GM18511 (cell line): ENCODE results near the gene MED12L.

Experiments
- ATAC-seq: cut with Tn5 transposase; IDR thresholded peaks from one replicate; pipeline ENCODE4 v1.9.1; 2021; ENCODE audit warnings: mild to moderate bottlenecking, moderate library complexity; ENCODE audit not compliant: unreplicated experiment

MED12L gene

DNA sequence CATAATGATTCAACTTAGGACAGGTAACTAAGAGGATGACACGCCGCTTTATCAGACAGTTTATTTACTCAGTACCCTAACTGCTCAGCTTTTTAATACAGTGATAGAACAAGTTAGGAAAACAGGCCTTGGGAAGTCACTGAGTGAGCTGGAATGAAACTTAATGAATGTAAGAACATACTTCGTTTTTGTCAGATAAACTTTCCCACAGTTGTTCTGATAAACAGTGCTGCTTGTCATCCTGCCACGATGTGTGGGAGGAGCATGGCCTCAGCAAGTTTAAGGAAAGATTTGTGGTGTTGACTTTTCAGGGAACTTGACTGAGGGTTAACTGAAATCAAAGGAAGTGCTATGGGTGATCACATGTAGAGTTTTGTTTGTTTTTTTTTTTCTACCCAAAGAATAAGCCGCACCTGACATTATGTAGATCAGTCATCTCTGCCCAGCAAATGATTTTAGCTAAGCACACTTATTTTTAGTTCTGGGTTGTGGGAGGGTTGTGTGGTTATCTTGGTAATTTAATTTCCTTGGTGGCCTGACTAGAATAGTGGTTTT lies 198.5 kb downstream of the MED12L start:
- no peak for ATAC-seq

DNA sequence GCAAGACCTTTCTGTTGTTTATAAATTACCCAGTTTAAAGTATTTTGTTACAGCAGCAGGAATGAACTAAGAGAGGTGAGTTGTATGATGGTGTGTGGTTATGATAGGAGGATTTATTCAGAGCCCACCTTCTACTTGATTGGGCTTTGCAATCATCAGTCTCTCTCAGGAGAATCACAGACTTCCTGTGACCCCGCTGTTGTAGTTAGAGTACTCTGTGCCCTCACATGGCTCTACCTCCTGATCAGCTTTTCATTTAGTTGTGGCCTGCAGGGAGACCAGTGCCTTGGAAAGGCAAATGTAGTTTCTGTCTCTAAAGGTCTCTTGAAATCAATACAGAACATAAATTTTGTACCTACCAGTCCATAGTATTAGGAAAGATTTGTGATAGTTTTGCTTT lies 200.5 kb downstream of the MED12L start:
- no peak for ATAC-seq

DNA sequence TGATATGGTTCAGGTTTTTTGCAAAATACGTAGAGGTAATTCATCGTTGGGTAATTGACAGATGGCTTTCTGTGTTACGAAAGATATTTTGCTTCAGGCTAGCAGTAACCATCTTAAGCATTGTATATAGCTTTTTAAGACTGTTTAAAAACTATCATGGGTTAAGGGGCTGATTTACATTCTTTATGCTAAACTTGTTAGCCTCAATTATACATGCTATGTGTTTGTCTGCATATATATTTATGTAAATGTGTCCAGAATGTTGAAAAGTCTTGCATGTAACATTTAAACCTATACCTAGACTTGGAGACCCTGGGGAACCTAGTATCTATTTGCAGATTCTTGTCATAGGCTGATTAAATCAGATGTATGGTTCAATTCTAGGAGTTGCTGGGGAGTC lies 204.0 kb downstream of the MED12L start:
- no peak for ATAC-seq

DNA sequence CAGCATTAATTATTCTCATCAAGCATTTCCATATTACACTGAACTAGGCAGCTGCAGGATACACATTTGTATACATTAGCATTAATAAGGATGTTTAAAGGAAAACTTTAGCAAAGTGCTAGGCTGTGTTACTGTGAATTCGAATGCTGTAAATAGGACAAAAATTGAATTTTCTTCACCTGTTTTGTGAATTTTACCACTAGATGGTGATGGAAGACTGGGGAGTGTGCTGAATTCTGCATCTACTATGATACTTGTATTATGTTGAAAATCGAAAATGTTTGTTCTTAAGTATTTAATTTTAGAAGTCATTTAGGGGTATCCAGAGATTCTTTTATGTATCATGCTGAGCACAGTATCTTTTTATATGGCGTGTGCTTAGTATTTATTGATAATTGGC lies 205.2 kb downstream of the MED12L start:
- ATAC-seq, result no peak

DNA sequence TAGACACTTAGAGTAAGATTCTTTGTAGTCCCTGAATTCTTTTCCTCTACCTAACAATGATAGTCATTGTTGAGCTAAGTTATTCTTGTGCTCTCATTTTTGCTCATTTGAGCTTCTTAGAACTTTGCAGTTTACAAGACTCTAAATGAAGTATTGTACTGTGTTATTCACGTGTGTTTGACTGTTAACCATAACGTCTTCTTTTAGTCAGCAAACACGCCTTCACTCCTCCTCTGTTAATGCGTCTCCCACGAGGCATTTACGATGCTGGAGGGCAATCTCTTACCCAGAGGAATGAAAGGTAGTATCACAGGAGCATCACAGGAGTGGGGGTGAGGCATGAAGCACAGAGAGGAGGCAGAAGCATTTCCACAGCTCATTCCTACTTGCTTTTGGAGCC lies 207.7 kb downstream of the MED12L start:
- ATAC-seq, result no peak

DNA sequence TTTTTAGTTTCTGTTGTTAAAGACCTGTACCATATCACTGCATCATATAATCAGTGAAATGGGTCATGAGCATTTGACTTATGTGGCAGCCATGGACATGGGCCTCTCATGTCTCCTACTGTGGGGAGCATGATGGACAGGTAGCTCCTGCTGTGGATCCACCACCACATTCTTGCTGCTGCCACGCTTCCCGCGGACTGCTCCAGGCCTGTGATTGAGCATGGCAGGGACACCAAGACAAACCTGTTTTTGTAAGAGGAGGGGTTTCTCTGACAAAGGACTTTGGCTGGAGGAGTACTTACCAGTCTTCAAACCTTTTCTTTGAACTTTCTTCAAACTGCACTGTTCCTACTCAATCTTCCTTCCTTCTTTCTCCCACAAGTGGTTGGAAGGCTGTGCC lies 210.8 kb downstream of the MED12L start:
- no peak for ATAC-seq

DNA sequence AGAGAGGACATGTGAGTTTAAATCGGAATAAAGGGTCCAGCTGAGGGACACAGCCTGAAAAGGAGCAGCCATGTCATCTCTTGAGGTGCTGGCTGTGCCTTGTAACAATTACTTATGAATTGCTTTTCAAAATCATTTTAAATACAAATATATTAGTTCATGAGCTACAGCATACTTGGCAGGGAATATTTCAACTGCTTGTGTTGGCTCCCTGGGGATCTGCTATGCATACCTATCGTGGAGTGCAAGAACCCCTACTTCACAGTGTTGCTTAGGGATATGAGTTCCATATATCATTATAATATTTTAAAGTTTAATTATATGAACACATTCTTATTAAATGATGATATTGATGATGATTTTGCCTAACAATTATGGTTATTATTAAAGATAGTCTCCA lies 212.0 kb downstream of the MED12L start:
- no peak for ATAC-seq

DNA sequence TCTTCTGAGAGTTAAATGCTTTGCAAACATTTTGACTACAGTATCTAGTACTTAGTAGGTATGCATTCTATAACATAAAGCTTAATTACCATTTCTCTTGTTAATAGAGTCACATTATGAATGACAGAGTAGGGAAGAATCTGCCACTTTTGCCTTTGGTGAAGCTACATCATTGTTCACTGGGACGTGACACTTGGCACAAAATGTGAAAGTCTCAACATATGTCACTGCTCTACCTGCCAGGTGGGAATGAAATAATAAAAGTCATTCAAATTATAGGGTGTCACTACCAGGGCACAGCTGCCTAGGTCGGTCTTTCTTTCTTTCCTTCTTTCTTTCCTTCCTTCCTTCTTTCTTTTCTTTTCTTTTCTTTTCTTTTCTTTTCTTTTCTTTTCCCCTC lies 213.5 kb downstream of the MED12L start:
- ATAC-seq, result no peak

DNA sequence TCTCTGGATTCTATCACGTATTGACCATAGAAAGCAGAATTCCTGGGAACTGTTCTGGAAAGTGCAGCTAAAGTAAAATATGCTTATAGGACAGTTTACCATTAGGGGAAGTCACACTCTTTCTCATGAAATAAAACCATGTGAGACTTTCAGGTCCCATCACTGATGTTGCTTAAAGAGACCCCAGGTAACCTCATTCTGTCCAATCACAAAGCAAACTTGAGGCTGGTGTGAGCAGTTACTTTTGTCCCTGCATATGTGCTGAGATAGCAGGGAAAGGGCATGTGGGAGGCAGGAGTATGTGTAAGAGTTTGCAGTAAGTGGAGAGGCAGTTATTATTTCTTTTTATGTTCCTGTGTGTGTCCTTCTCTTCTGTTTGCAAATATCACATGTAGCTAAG lies 215.1 kb downstream of the MED12L start:
- ATAC-seq, result no peak

DNA sequence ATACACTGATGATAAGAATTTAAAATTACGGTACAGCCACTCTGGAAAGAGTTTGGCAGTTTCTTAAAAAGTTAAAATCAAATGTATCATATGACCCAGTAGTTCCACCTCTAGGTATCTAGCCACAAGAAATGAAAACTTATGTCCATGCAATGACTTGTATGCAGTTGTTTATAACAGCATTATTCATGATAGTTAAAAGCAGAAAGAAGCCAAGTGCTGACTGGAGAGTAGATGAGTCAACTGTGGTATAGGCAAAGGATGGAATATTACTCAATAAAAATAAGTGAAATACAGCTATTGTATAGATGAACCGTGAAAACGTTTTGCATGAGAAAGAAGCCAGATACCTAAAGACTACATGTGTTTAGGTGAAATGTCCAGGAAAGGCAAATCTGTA lies 216.3 kb downstream of the MED12L start:
- no peak for ATAC-seq

DNA sequence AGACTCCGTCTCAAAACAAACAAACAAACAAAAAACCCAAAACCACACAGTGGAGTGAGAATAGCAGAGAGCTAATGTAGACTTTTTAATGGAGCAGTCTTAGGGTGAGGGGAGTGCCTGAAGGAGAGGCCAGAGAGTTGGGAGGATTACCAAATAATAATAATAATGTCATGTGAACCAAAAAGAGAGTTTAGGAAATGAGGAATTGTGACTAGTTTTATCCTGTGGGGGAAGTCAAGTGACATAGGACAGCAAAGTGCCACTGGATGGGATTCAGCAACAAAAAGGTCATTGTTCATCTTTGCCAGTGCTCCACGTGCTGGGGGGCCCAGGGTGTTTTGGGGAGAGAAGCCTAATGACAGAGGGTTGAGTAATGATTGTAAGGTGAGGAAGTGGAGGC lies 218.3 kb downstream of the MED12L start:
- ATAC-seq, result no peak

DNA sequence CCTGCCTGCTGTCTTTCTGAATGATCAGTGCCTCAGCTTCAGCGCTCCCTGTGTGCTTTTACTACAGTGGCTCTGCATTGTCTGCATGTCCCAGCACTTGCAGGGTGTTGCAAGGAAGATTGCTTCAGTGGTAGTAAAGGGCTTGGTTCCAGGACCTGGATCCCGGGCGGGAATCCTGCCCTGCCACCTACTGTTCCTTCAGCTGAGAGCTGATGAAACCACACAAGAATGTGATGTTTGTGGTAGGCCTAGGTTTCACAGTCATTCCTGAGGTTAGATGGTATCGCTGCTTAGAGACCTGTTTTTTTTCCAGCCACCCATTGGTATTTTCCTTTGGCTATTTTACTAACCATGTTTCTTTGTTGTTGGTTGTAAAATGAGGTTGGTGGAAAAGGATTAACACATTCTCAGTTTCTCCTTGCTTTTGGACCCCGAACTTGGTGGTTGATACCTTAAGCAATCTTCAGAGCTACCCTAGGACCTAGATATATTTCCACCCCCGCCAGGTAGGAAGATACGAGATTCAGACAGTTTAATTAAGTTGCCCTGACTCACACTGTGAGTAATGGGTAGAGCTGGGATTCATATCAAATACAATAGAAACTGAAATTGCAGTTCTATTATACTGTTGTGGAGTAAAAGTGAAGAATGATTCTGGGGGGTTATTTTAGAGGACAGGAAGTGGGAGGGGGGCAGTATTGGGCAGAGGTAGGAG lies 219.8 kb downstream of the MED12L start:
- ATAC-seq, result no peak

DNA sequence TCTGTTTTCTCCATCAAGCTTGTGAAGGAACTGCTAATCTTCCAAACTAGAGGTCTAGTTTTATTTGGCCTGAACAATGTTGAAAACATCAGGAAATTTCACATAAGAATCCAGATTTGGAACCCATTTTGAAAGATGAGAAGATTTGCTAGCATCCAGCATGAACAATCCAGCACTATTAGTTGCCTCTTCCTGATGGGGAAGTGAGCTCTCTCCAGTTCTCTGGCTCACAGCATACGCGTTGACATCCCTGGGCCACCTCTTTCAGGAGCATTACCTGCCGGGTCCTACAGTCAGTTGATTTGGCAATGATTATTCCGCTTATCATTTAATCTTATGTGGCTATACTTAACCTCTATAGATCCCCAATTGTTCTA lies 220.3 kb downstream of the MED12L start:
- ATAC-seq, result no peak

DNA sequence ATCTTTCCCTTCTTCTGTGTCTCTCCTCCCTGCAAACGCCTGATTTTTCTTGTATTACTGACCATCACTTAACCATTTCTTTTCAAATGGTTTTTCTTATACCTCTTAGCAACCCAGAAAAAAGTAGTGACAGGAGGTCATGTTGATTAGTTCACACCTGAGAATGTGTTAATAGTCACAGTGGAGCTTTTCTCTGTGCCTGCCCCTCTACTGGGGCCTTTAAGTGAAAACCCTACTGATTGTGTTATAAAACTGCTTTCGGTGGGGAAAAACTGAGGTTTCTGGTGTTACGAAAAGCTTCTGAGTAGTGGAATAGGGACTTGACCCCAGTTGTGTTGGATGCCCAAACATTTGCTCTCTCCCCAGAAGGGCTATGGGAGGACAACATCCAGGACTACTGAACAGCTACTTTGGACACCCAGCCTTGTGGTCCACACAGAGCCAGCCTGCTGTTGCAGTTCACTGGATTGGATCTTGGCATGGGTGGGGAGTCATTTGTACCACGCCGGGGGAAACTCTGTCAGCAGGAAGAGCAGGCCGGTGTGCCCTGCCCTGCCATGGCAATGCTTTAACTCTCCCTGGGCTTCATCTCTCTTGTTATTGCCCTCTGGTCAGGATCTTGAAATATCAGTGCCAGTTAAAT lies 220.8 kb downstream of the MED12L start:
- ATAC-seq, result no peak

DNA sequence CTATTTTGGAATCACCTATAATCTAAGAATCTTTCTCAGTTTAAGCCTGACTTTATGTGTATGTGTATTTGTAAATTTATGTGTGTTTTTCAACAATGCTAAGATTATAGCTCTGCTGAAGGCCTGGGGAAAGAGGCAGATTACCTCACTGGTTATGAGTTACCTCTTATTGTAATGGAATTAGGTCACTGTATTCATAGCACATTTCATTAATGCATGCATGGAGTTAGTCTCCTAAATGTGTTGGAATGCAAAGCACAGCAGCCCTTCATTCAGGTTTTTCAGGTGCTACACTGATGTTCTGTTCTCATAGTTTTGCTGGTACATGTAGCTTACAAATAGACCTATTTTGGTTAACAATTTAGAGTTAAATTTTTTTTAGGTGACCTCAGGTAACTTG lies 221.7 kb downstream of the MED12L start:
- ATAC-seq, result no peak

DNA sequence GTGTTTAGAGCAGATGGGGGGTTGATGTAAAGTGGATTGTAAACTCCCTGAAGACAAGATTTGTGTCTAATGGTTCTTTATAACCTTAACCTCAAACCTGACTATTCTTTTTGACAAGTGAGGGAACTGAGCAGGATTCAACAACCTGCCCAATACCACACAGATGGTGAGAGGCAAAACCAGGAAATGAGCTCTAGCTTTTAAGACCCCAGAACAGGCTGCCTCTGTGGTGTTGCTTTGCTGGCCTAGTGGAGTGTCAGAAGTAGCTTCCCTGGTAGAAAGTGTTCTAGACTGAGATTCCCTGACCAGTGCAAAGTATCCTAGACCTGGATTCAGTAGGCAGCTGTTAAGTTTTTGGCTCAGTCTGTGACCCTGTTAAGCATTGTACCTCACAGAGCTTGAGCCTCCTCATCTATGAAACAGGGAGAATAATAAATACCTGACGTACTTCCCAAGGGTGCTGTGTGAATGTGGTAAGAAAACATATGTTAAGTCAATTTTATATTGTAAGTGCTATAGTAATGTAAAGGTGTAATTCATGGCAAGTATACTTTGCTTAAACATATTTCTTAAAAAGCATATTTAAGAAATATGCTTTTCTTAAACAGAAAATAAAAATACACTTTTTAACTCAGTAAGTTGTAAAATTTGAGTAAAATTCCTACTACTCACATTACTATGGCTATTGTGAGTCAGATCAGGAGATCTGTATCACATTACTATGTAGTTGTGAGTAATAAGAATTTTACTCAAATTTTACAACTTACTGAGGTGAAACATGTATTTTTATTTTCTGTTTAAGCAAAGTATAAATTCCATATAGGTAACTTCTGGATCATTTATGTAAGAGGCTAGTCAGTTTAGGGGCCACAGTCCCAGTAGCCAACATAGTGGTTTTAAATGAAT lies 222.4 kb downstream of the MED12L start:
- ATAC-seq, result no peak

DNA sequence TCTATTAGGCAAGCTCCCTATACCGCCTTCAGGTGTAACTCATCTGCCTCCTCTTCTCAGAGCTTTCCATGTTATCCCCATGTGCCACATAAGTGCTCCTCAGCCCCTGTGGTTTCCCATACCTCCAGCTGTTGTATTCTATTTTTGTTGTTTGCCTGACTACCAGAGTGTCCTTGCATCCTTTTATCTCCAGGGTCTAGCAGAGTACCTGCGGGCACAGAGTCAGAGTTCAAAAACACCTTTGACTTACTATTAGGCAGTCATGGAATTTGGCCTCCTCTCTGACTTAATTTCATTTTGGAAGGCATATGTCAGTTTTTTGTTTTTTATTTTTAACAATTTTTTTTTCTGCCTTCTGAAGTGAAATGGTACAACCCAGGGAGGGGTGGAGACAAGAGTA lies 224.1 kb downstream of the MED12L start:
- no peak for ATAC-seq

DNA sequence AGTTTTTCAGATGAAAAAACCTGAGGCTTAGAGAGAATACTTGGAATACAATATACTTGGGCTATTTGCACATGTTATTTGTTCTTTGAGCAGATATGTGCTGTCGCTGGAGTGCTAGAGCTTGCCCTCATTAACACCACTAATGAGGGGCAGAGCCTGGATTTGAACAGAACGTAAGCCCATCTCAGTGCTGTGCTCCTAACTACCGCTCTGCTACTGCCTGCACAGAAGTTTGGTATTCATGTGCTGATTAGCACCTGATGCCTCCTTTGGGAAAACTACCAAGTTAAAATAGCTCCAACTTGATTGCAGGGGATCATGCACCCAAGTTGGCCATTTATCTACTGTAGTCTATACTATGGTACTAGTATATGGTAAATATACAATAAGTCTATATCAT lies 227.5 kb downstream of the MED12L start:
- no peak for ATAC-seq

DNA sequence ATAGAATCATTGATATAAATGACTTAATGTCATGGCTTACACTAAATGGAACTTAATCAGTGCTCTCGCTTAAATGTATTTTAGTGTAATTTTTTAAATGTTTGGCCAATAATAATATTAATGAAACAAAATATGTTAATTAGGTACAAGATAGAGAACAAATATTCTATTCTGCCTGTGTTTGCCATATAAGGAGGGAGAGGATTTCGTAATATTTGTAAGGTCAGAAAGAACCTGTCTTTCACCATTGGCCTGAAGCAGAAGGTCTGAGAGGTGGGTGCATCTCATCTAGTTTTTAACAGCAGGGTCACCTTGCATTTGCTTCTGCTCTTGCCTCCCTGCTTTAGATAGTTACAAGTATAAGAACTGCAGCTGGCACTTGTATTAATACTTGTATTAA lies 228.7 kb downstream of the MED12L start:
- ATAC-seq, result no peak

DNA sequence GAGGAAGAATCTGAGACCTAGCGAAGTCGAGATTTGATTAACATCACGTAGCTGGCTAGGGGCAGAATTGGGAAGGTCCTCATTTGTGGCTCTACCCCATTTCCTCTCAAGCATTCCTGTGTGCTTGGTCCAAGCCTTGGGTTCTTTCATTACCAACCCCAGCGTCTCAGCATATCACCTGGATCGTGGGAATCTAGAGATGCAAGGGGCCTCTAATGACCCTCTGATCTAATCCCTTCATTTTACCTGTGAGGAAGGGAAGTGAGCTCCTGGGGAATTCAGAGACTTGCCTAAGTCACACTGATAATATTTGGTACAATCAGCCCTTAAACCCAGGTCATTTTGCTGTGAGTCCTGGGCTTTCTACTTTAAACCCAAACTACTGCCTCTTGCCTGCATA lies 229.1 kb downstream of the MED12L start:
- no peak for ATAC-seq

DNA sequence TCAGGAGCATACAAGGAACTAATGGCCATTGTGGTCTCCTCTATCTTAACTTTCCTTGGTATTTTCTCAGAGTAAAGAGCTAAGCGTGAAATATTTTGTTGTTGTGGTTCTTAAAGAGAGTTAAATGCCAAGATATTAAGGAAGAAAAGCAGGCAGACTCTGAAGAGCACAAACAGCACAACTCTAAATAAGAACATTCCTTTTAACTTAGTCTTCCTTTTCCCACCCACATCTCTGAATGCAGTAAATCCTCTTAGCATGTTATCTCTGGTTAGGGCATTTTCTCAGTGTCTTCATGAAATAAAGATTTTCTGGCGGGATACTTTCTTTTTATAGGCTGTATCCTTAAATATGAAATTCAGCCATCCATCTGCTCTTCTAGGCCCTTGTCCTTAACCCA lies 229.7 kb downstream of the MED12L start:
- ATAC-seq, result no peak

DNA sequence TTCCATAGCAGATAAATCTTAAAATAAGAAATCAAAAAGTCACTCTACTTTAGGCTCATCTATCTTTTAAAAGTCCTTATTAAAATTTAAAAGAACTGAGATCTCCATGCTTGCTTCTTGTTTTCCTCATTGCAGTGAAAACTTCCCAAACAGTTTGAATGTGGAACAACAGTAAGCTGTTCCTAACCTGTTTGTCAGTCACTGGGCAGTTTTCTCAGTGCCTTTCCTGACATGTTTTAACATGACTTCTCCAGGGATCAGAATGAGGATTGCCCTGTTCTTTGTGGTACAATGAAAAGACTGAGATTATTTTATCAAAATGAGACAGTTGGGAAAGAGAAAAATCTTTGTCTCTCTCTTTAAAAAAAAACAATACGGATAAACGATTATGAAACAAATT lies 230.4 kb downstream of the MED12L start:
- no peak for ATAC-seq
